Osteoblast (primary cell): ENCODE data around the gene DNER. TPM values are rescaled to one million over a fixed set of nuclear protein-coding genes. Genes with fewer than 3 reads are reported as not detected.
A peak's percentile ranks its signal among the peaks of the same experiment; 100 is the strongest.

Experiments
- DNase-seq: peaks from one replicate; pipeline ENCODE4 v3.0.0; 2011; ENCODE audit warnings: low spot score, mixed read lengths; ENCODE audit not compliant: insufficient read length; ENCODE audit errors: missing footprints
- H2AFZ ChIP-seq: 2 replicates; pipeline ENCODE4 v1.6.0; 2011; ENCODE audit warnings: mild to moderate bottlenecking, low read length
- H3K27ac ChIP-seq: 2 replicates; pipeline ENCODE4 v1.5.1; 2011; ENCODE audit warnings: mild to moderate bottlenecking, low read depth, low read length, moderate library complexity
- H3K27me3 ChIP-seq: 2 replicates; pipeline ENCODE4 v1.6.0; 2012; ENCODE audit warnings: mild to moderate bottlenecking, control low read depth, inconsistent platforms, low read length, moderate library complexity; ENCODE audit not compliant: insufficient read depth
- H3K36me3 ChIP-seq: 2 replicates; pipeline ENCODE4 v1.5.1; 2011; ENCODE audit warnings: mild to moderate bottlenecking, low read length, control low read depth, moderate library complexity; ENCODE audit not compliant: insufficient read depth
- H3K4me1 ChIP-seq: 2 replicates; pipeline ENCODE4 v1.5.1; 2011; ENCODE audit warnings: mild to moderate bottlenecking, low read length, control low read depth, moderate library complexity; ENCODE audit not compliant: insufficient read depth
- H3K4me2 ChIP-seq: 2 replicates; pipeline ENCODE4 v1.6.0; 2011; ENCODE audit warnings: mild to moderate bottlenecking, low read length; ENCODE audit not compliant: insufficient read depth
- H3K4me3 ChIP-seq: fragments of 200-600 bp; sonication (generic); 3 replicates; pipeline ENCODE4 v1.5.1; 2012; ENCODE audit warnings: mild to moderate bottlenecking, low read length, inconsistent platforms; ENCODE audit not compliant: insufficient read depth
- H3K79me2 ChIP-seq: 2 replicates; pipeline ENCODE4 v1.6.0; 2012; ENCODE audit warnings: mild to moderate bottlenecking, low read length, control low read depth, inconsistent platforms; ENCODE audit not compliant: insufficient read depth
- H3K9me3 ChIP-seq: 2 replicates; pipeline ENCODE4 v1.5.1; 2011; ENCODE audit warnings: low read depth, low read length, control low read depth
- H4K20me1 ChIP-seq: 2 replicates; pipeline ENCODE4 v1.6.0; 2012; ENCODE audit warnings: mild to moderate bottlenecking, low read length, control low read depth; ENCODE audit not compliant: insufficient read depth
- total RNA-seq: library from RNA; depleted of rRNA; stranded (reverse); fragments of >200 nt; gene quantifications from 2 replicates; pipeline ENCODE4 v1.2.3, GENCODE V29; 2012
- TF ChIP-seq, protein P1 (sequence below): IDR thresholded peaks from 2 replicates; pipeline ENCODE4 v1.5.1; 2011; ENCODE audit warnings: mild to moderate bottlenecking, low read depth, low read length, moderate library complexity; ENCODE audit errors: extremely low read depth

DNER gene
- total RNA-seq, 1 donor: 0.36 TPM

DNA sequence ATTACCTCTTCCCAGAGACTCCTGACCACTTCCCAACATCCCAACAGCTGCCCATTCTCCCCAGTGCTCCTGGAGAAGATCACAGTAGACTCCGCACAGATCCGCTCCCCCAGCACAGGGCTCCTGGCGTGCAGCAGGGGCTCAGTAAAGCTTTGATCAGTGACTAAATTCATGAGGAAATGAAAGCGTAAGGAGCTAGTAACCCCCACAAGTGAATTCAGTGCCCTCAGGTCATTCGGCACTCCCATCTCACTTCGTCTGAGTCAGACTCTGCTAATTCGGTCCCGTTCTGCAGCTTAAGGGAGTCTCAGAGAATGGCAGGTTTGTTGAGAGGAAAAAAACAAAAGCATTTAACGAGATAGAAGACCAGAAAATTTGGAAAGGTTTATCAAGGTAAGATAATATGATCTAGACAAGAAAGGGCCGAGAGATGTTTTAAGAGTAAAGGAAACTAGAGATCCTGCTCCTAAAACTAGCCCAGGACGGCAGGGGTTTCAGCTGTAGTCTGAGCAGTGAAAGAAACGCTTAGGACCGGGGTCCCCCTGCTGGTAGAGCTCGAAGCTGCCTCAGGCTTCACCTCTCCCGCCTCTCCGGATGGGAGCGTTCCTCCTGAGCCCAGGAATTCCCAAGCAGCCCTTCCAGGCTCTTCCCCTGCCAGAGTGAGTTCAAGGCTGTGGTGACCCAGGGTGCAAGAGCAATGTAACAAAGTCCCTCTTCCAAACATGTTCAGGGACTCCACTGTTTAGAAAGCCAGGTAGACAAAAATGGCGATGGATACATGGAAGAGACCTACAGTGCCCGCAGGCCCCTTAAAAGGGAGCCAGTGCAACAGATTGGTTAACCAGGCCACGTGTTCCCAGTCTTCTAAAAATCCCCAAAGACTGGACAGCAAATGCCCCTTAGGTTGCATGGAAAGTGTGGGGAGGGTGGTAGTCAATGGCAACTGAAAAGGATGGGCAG, 127.3 kb downstream of the DNER start:
- TF ChIP-seq, protein P1, sequence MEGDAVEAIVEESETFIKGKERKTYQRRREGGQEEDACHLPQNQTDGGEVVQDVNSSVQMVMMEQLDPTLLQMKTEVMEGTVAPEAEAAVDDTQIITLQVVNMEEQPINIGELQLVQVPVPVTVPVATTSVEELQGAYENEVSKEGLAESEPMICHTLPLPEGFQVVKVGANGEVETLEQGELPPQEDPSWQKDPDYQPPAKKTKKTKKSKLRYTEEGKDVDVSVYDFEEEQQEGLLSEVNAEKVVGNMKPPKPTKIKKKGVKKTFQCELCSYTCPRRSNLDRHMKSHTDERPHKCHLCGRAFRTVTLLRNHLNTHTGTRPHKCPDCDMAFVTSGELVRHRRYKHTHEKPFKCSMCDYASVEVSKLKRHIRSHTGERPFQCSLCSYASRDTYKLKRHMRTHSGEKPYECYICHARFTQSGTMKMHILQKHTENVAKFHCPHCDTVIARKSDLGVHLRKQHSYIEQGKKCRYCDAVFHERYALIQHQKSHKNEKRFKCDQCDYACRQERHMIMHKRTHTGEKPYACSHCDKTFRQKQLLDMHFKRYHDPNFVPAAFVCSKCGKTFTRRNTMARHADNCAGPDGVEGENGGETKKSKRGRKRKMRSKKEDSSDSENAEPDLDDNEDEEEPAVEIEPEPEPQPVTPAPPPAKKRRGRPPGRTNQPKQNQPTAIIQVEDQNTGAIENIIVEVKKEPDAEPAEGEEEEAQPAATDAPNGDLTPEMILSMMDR: peak; percentile 96
- peak overlapping the region; percentile 61 for H3K4me3 ChIP-seq
- H2AFZ ChIP-seq: peak overlapping the region; percentile 72

DNA sequence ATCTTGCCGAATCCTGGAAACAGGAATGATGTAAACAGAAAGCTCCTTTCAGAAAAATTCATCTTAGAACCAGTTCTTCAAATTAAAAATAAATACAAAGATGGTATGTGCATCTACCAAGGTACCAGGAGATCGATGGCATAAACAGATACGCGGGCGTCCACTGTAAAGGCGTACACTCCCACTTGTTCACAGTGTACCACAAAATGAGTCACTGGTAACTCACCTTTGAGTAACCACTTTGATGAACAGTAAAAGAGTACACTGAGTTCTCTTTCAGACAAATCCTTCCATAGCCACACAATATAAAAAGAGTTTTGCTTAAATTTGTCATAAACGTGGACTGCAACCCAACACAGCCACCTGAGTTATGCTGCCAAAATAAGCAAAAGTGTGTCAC, 128.3 kb downstream of the DNER start:
- no peak overlapping the region for H3K27ac ChIP-seq
- DNase-seq: peak; percentile 3
- no peaks in the 10 kb centered on the region for H3K9me3 ChIP-seq
- no peak overlapping the region for H2AFZ ChIP-seq
- TF ChIP-seq, protein P1: no peak
- H3K4me3 ChIP-seq: no peak overlapping the region
- no peaks in the 10 kb centered on the region for H3K79me2 ChIP-seq
- H3K4me1 ChIP-seq: no peaks in the 10 kb centered on the region
- H3K27me3 ChIP-seq: no peaks in the 10 kb centered on the region
- no peaks in the 10 kb centered on the region for H4K20me1 ChIP-seq
- H3K4me2 ChIP-seq: no peak overlapping the region
- H3K36me3 ChIP-seq: no peaks in the 10 kb centered on the region

More for the DNA sequence above, 127.3 kb downstream of the DNER start:
- Histone ChIP-seq H3K27me3 (no peaks in the 10 kb centered on the region), H3K36me3 (no peaks in the 10 kb centered on the region), H3K4me1 (no peaks in the 10 kb centered on the region), H3K27ac (peak overlapping the region; percentile 60), H3K4me2 (peak overlapping the region; percentile 87), H4K20me1 (no peaks in the 10 kb centered on the region), H3K79me2 (no peaks in the 10 kb centered on the region), H3K9me3 (no peaks in the 10 kb centered on the region)
- peak; percentile 89 for DNase-seq

DNA sequence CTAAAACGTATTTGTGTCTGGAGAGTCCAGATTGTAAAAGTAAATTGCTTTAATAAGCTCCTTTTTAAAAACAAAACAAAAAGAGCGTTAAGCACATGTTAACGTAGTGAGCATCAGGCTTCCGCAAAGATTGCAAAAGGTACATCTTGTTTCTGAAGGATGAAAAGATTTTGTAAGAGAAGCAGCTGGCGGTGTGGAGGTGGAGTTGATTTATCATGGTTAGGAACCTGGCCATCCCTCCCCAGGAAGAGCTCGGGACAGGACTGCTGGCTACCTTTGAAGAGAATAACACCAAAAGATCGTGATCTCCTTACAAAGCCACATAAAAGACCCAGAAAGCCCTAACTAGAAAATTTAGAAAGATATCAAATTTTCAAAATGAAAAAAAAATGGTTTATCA, 132.2 kb downstream of the DNER start:
- H3K9me3 ChIP-seq: no peaks in the 10 kb centered on the region
- no peaks in the 10 kb centered on the region for H3K36me3 ChIP-seq
- H4K20me1 ChIP-seq: no peaks in the 10 kb centered on the region
- TF ChIP-seq, protein P1: no peak
- peak overlapping the region; percentile 1 for H3K4me2 ChIP-seq
- H2AFZ ChIP-seq: no peak overlapping the region
- no peaks in the 10 kb centered on the region for H3K4me1 ChIP-seq
- no peak overlapping the region for H3K27ac ChIP-seq
- no peak overlapping the region for H3K4me3 ChIP-seq
- H3K79me2 ChIP-seq: no peaks in the 10 kb centered on the region
- H3K27me3 ChIP-seq: no peaks in the 10 kb centered on the region
- DNase-seq: no peak
